ENCODE measurements around the gene CDH4. TPM values are rescaled to one million over a fixed set of nuclear protein-coding genes. Genes with fewer than 3 reads are reported as not detected.

Gene CDH4
- total RNA-seq, 2 experiments from 2014 or later = 0.11 to 0.18 TPM

DNA sequence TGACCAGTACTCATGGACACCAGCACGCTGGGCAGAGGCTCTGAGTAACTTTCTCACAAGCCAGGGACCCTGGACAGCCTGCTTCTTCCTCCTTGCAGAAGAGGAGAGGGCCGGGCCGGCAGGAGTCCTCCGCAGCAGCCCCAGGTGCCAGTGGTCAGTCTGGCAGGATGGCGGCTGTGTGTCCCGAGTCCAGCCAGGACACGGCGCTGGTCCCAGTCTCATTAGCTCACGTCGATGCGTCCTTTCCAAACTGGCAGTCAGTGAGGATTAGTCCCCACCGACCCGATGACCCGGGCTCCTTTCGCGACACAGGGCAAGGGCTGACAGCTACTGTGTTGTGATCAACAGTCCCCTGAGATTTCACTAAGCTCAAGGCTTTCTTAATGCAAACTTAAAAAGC lies 546.6 kb downstream of the CDH4 start:
- peaks cover 2% of the 10 kb centered on the region for H3K27me3 Mint-ChIP-seq
- ATAC-seq (no peak), DNase-seq (no peak)
- POLR2A ChIA-PET = no interaction called here
- intact Hi-C loops (cut with micrococcal nuclease) = no loop called here
- CTCF ChIA-PET = no interaction called here
- TF ChIP-seq, protein P1, sequence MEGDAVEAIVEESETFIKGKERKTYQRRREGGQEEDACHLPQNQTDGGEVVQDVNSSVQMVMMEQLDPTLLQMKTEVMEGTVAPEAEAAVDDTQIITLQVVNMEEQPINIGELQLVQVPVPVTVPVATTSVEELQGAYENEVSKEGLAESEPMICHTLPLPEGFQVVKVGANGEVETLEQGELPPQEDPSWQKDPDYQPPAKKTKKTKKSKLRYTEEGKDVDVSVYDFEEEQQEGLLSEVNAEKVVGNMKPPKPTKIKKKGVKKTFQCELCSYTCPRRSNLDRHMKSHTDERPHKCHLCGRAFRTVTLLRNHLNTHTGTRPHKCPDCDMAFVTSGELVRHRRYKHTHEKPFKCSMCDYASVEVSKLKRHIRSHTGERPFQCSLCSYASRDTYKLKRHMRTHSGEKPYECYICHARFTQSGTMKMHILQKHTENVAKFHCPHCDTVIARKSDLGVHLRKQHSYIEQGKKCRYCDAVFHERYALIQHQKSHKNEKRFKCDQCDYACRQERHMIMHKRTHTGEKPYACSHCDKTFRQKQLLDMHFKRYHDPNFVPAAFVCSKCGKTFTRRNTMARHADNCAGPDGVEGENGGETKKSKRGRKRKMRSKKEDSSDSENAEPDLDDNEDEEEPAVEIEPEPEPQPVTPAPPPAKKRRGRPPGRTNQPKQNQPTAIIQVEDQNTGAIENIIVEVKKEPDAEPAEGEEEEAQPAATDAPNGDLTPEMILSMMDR (IDR thresholded peaks at IDR 0.05) = no peak
- H3K4me3 Mint-ChIP-seq = no peak overlapping the region
- H3K36me3 Mint-ChIP-seq (ENCODE audit: low read depth) = no peaks in the 10 kb centered on the region
- no peak overlapping the region for H3K27ac Mint-ChIP-seq
- H3K9me3 Mint-ChIP-seq = no peaks in the 10 kb centered on the region
- H3K4me1 Mint-ChIP-seq (ENCODE audit: low read depth) = peaks cover 3% of the 10 kb centered on the region

DNA sequence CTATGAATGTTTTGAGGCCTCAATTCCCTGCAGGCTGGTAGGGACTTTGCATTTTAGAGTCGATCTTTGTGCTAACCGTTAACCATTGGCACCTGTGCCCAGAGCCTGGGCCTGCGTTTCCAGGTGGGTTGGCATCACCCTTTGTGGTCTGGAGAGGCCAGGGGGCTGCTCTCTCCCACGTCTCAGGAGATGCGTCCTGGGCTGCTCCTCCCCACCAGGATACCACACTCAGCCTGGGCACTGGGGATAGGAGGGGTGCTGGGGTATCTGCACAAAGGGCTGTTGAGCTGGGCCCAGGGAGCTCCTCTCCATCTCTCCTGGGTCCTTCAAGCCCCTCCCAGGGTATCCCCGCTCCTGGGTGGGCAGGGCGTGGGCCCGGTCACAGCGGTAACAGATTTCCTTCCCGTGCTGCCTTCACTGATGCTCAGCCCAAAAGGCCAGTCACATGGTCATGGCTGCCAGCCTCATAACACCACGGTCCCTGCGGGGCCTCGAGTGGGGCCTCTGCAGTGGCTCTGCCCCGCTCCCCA lies 547.4 kb downstream of the CDH4 start:
- ChIA-PET CTCF (no interaction called here), POLR2A (no interaction called here)
- Mint-ChIP-seq H3K9me3 (no peaks in the 10 kb centered on the region), H3K4me3 (no peak overlapping the region), H3K27me3 (peaks cover 5% of the 10 kb centered on the region), H3K4me1 (ENCODE audit: low read depth) (peaks cover 4% of the 10 kb centered on the region), H3K27ac (no peak overlapping the region), H3K36me3 (ENCODE audit: low read depth) (no peaks in the 10 kb centered on the region)
- DNase-seq = no peak
- intact Hi-C loops (cut with micrococcal nuclease) = no loop called here
- ATAC-seq = no peak
- TF ChIP-seq, protein P1 (IDR thresholded peaks at IDR 0.05) = no peak

DNA sequence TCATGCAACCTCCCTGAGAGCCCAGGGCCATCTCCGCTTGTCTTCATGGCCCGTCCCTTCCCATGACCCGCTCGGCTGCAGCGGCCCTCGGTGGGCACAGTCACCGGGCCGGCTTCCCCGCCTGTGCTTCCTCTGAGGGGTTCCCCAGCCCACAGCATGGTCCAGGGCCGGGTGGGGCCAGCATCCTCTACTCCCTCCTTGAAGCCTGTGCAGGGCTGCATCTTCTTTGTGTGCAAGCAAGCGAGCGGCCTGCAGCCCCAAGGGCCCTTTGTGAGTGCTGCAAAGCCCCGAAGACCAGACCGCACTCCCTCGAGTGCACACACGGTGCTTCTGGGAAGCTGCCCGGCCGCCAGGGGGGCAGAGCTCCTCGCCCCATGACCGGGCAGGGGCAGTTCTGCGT lies 547.9 kb downstream of the CDH4 start:
- no peak for DNase-seq
- TF ChIP-seq, protein P1 (IDR thresholded peaks at IDR 0.05) = no peak
- Mint-ChIP-seq H3K27me3 (peaks cover 7% of the 10 kb centered on the region), H3K4me3 (no peak overlapping the region), H3K36me3 (ENCODE audit: low read depth) (no peaks in the 10 kb centered on the region), H3K9me3 (no peaks in the 10 kb centered on the region), H3K27ac (no peak overlapping the region), H3K4me1 (ENCODE audit: low read depth) (peaks cover 5% of the 10 kb centered on the region)
- ChIA-PET POLR2A (no interaction called here), CTCF (no interaction called here)
- ATAC-seq = no peak
- intact Hi-C loops (cut with micrococcal nuclease) = no loop called here

DNA sequence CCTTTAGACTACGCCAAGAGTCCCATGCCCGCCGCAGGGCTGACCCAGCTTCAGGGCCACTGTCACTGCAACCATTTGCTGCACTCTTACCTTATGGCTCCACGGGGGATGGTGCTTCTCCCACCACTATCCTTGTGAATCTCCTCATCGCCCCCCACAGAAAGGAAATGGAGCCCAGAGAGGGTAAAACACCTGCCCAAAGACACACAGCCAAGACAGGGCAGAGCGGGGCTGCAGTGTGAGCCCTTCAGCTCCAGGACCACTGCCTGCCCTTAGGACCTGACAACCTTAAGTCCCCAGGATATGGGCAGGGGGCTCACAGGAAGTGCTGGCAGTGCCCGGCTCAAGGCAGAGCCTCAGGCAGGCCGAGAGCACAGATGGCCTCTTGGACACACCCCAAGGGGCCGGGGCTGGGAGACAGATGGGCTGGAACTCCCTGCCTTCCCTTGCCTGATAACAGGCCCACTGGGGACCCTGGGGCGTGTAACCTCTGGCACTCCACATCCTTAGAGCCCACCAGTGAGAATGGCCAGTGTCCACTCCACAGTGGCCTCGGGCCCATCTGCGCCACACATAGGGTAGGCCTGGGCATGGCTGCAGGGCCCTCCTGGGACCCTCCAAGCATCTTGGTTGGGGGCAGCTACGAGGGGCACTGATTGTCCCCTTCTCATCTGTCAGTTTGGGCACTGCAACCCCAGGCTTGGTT lies 548.5 kb downstream of the CDH4 start:
- CTCF ChIA-PET = no interaction called here
- Mint-ChIP-seq H3K27ac (no peak overlapping the region), H3K9me3 (no peaks in the 10 kb centered on the region), H3K36me3 (ENCODE audit: low read depth) (no peaks in the 10 kb centered on the region), H3K27me3 (peaks cover 7% of the 10 kb centered on the region), H3K4me1 (ENCODE audit: low read depth) (peaks cover 5% of the 10 kb centered on the region), H3K4me3 (no peak overlapping the region)
- ATAC-seq (no peak), DNase-seq (no peak)
- POLR2A ChIA-PET = no interaction called here
- intact Hi-C loops (cut with micrococcal nuclease) = no loop called here
- TF ChIP-seq, protein P1 (IDR thresholded peaks at IDR 0.05) = no peak

DNA sequence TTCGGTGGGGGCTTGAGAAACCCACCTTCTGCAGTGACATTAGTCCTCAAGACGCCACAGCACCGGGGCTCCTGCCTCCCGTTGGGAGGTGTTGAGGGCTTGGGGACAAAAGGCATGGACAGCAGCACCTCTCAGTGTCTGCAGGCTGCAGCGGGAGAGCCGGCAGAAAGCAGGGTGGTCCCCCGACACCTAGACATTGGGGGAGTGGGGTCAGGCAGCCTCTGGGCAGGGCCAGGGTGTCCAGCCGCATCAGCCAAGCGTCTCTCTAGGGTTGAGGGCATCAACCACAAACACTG lies 549.0 kb downstream of the CDH4 start:
- intact Hi-C loops (cut with micrococcal nuclease) = no loop called here
- POLR2A ChIA-PET = no interaction called here
- TF ChIP-seq, protein P1 (IDR thresholded peaks at IDR 0.05) = no peak
- no peak overlapping the region for H3K27ac Mint-ChIP-seq
- DNase-seq (no peak), ATAC-seq (no peak)
- H3K4me1 Mint-ChIP-seq (ENCODE audit: low read depth) = peaks cover 5% of the 10 kb centered on the region
- H3K9me3 Mint-ChIP-seq = no peaks in the 10 kb centered on the region
- CTCF ChIA-PET = no interaction called here
- no peaks in the 10 kb centered on the region for H3K36me3 Mint-ChIP-seq (ENCODE audit: low read depth)
- H3K27me3 Mint-ChIP-seq = peaks cover 7% of the 10 kb centered on the region
- no peak overlapping the region for H3K4me3 Mint-ChIP-seq
